Muscle of leg (tissue), 16 donors: ENCODE measurements around the gene PTP4A2. TPM values are rescaled to one million over a fixed set of nuclear protein-coding genes. Genes with fewer than 3 reads are reported as not detected.

ENCODE experiments used
- DNase-seq: peaks from one replicate; pipeline ENCODE4 v3.0.0; 2013
- H3K27ac ChIP-seq: one replicate; pipeline ENCODE4 v1.5.1; 2013; ENCODE audit warnings: mild to moderate bottlenecking, low read length, control low read depth
- H3K27me3 ChIP-seq: one replicate; pipeline ENCODE4 v1.6.1; 2013; ENCODE audit warnings: low read length; ENCODE audit not compliant: control insufficient read depth, insufficient read depth
- H3K36me3 ChIP-seq: one replicate; pipeline ENCODE4 v1.6.1; 2013; ENCODE audit warnings: low read length; ENCODE audit not compliant: control insufficient read depth, insufficient read depth
- H3K4me1 ChIP-seq: one replicate; pipeline ENCODE4 v1.6.1; 2013; ENCODE audit warnings: low read length; ENCODE audit not compliant: control insufficient read depth, insufficient read depth
- H3K4me3 ChIP-seq: one replicate; pipeline ENCODE4 v1.5.1; 2013; ENCODE audit warnings: low read length, control low read depth
- H3K9me3 ChIP-seq: replicated peaks from 2 replicates; pipeline ENCODE4 v1.6.1; 2013; ENCODE audit warnings: low read depth, low read length; ENCODE audit not compliant: control insufficient read depth
- WGBS: methylation state at CpG from one replicate; pipeline ENCODE4 v1.1.5; 2013; ENCODE audit warnings: missing lambda C conversion rate; ENCODE audit not compliant: insufficient coverage; 5-methylcytosine and 5-hydroxymethylcytosine counted together
- long read RNA-seq, 11 donors: transcript quantifications; one replicate each; lab custom pipeline, GENCODE V29; 2026
- polyA plus RNA-seq, 8 donors: library from polyadenylated mRNA; unstranded; fragments of 120-200 nt; gene quantifications; one replicate each; pipeline versions ENCODE4 v1.2.1 to v1.2.3, GENCODE V29; 2013; ENCODE audit warnings: inconsistent platforms in 1 of 8, low replicate concordance in 1 of 8; ENCODE audit not compliant: insufficient read length in 8 of 8, insufficient read depth in 1 of 8
- total RNA-seq: library from RNA; stranded (reverse); fragments of 120-200 nt; gene quantifications from one replicate; pipeline ENCODE4 v1.2.4, GENCODE V29; 2013

The PTP4A2 gene
- total RNA-seq (260 TPM), polyA plus RNA-seq (100 to 1,000 TPM; 147 to 234 (median 202) TPM)
- long read RNA-seq, donor 1, transcript PTP4A2-218 (5 exons, 3,353 nt): major isoform, 40 of 81 reads
- long read RNA-seq, donor 1, transcript PTP4A2-221 (6 exons, 3,921 nt): minor isoform, 10 of 81 reads
- long read RNA-seq, donor 1, partial matches to known transcripts: 25 of 81 reads
- long read RNA-seq, donor 1, other reads (novel, unspliced or antisense): 0 of 81 reads
- long read RNA-seq, donor 2, partial matches to known transcripts: 0 of 6 reads
- long read RNA-seq, donor 2, other reads (novel, unspliced or antisense): 0 of 6 reads
- long read RNA-seq, donor 3, transcript PTP4A2-218 (5 exons, 3,353 nt): major isoform, 89 of 157 reads
- long read RNA-seq, donor 3, transcript PTP4A2-221 (6 exons, 3,921 nt): minor isoform, 35 of 157 reads
- long read RNA-seq, donor 3, transcript PTP4A2-201 (4 exons, 1,032 nt): minor isoform, 8 of 157 reads
- long read RNA-seq, donor 3, partial matches to known transcripts: 24 of 157 reads
- long read RNA-seq, donor 3, other reads (novel, unspliced or antisense): 0 of 157 reads
- long read RNA-seq, donor 4, transcript PTP4A2-218 (5 exons, 3,353 nt): minor isoform, 6 of 43 reads
- long read RNA-seq, donor 4, transcript PTP4A2-221 (6 exons, 3,921 nt): major isoform, 21 of 43 reads
- long read RNA-seq, donor 4, partial matches to known transcripts: 14 of 43 reads
- long read RNA-seq, donor 4, other reads (novel, unspliced or antisense): 0 of 43 reads
- long read RNA-seq, donor 5, transcript PTP4A2-201 (4 exons, 1,032 nt): minor isoform, 16 of 337 reads
- long read RNA-seq, donor 5, transcript PTP4A2-218 (5 exons, 3,353 nt): major isoform, 147 of 337 reads
- long read RNA-seq, donor 5, transcript PTP4A2-221 (6 exons, 3,921 nt): minor isoform, 46 of 337 reads
- long read RNA-seq, donor 5, partial matches to known transcripts: 112 of 337 reads
- long read RNA-seq, donor 5, other reads (novel, unspliced or antisense): 6 of 337 reads
- long read RNA-seq, donor 6, transcript PTP4A2-218 (5 exons, 3,353 nt): major isoform, 42 of 119 reads
- long read RNA-seq, donor 6, transcript PTP4A2-221 (6 exons, 3,921 nt): minor isoform, 38 of 119 reads
- long read RNA-seq, donor 6, partial matches to known transcripts: 33 of 119 reads
- long read RNA-seq, donor 6, other reads (novel, unspliced or antisense): 0 of 119 reads
- long read RNA-seq, donor 7, transcript PTP4A2-218 (5 exons, 3,353 nt): major isoform, 64 of 152 reads
- long read RNA-seq, donor 7, transcript PTP4A2-201 (4 exons, 1,032 nt): minor isoform, 10 of 152 reads
- long read RNA-seq, donor 7, transcript PTP4A2-221 (6 exons, 3,921 nt): minor isoform, 29 of 152 reads
- long read RNA-seq, donor 7, transcript PTP4A2-205 (2 exons, 651 nt): minor isoform, 7 of 152 reads
- long read RNA-seq, donor 7, partial matches to known transcripts: 18 of 152 reads
- long read RNA-seq, donor 7, other reads (novel, unspliced or antisense): 18 of 152 reads
- long read RNA-seq, donor 8, transcript PTP4A2-221 (6 exons, 3,921 nt): minor isoform, 22 of 77 reads
- long read RNA-seq, donor 8, transcript PTP4A2-218 (5 exons, 3,353 nt): major isoform, 28 of 77 reads
- long read RNA-seq, donor 8, partial matches to known transcripts: 20 of 77 reads
- long read RNA-seq, donor 8, other reads (novel, unspliced or antisense): 0 of 77 reads
- long read RNA-seq, donor 9, transcript PTP4A2-218 (5 exons, 3,353 nt): major isoform, 67 of 184 reads
- long read RNA-seq, donor 9, transcript PTP4A2-205 (2 exons, 651 nt): minor isoform, 6 of 184 reads
- long read RNA-seq, donor 9, transcript PTP4A2-221 (6 exons, 3,921 nt): minor isoform, 23 of 184 reads
- long read RNA-seq, donor 9, partial matches to known transcripts: 78 of 184 reads
- long read RNA-seq, donor 9, other reads (novel, unspliced or antisense): 0 of 184 reads
- long read RNA-seq, donor 10, transcript PTP4A2-218 (5 exons, 3,353 nt): major isoform, 48 of 127 reads
- long read RNA-seq, donor 10, transcript PTP4A2-206 (2 exons, 1,551 nt): minor isoform, 5 of 127 reads
- long read RNA-seq, donor 10, transcript PTP4A2-221 (6 exons, 3,921 nt): minor isoform, 30 of 127 reads
- long read RNA-seq, donor 10, partial matches to known transcripts: 25 of 127 reads
- long read RNA-seq, donor 10, other reads (novel, unspliced or antisense): 12 of 127 reads
- long read RNA-seq, donor 11, transcript PTP4A2-221 (6 exons, 3,921 nt): minor isoform, 14 of 113 reads
- long read RNA-seq, donor 11, transcript PTP4A2-201 (4 exons, 1,032 nt): minor isoform, 6 of 113 reads
- long read RNA-seq, donor 11, transcript PTP4A2-218 (5 exons, 3,353 nt): major isoform, 43 of 113 reads
- long read RNA-seq, donor 11, partial matches to known transcripts: 47 of 113 reads
- long read RNA-seq, donor 11, other reads (novel, unspliced or antisense): 0 of 113 reads

- Histone ChIP-seq H3K9me3 (no peaks in the 10 kb centered on the region), H3K36me3 (no peaks in the 10 kb centered on the region), H3K4me3 (peak within 1 kb of the TSS; percentile 86), H3K4me1 (peaks cover 31% of the 10 kb centered on the region), H3K27me3 (no peaks in the 10 kb centered on the region), H3K27ac (peak within 1 kb of the TSS; percentile 97)
- under 1% methylated on average over 76 of the region's 82 CpGs for WGBS
- peak; percentile 97 for DNase-seq
These were observed at the start of gene PTP4A2 for GRCh38 chr1:31938184-31938975. TSS of gene PTP4A2 (minus strand) at chr1:31938368. CDS start at chr1:31919065, 19,303 bp downstream.

- 31% methylated on average over 7 of the region's 9 CpGs for WGBS
- Histone ChIP-seq H3K27me3 (no peaks in the 10 kb centered on the region), H3K9me3 (no peaks in the 10 kb centered on the region), H3K4me1 (peaks cover 17% of the 10 kb centered on the region), H3K4me3 (no peak overlapping the region), H3K36me3 (no peaks in the 10 kb centered on the region), H3K27ac (peak overlapping the region; percentile 13)
- no peak for DNase-seq
These were observed 49.0 kb upstream of the PTP4A2 start for GRCh38 chr1:31987135-31987619.

DNA sequence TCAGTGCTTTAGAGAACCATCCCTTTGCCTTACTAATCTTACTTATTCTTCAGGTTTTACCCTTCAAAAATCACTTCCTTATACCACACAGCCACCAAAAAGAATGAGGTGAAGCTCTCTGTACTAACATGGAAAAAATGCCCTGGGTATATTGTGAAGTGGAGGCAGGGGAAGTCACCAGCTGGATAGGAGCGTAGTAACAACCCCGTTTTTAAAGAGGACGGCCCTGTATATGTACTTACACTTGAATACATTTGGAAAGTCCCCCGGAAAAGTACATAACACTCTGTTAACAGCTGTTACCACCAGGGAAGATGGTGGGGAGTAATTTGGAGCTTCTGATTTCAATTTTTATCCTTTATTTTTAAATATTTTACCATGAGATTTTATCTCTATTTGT lies 47.3 kb upstream of the PTP4A2 start:
- DNase-seq: peak; percentile 44
- no CpG with 5 or more reads among the region's 4 CpGs for WGBS

DNA sequence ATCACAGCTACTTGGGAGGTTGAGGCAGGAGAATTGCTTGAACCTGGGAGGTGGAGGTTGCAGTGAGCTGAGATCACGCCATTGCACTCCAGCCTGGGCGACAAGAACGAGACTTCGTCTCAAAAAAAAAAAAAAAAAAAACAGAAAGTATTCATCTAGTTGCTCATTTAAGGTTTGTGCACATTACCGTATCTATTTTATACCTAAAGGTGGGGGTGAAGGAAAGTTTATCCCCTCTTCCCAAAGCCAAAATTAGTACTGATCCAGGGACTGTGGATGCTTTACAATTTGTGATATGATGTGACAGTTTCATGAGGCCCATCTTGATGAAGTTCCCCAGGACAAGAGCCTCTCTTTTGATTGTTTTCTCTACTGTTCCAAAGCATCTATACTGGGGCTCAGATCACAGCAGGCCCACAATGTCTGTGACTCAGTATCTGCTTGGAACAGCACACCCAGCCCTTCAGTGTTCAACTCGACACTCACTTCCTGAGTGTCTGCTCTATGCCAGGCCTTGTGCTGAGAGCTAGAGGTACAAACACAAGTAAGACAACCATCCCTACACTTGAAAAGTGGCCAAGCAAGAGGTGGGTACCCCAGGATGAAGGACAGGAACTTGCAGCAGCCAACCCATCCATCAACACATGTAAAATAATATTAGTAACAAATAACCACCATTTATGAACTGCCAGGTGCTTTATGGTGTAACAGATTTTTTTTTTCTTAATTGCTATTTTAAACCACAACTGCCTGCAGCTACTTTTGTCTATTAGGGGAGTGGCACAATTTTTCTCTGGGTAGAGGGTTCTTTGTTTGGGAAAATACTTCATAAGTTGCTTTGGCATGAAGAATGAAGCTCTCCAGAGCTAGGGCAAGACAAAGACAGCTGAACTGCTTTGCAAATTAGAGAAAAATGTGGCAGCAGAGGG lies 46.5 kb upstream of the PTP4A2 start:
- Histone ChIP-seq H3K9me3 (no peaks in the 10 kb centered on the region), H3K27me3 (no peaks in the 10 kb centered on the region), H3K27ac (peak overlapping the region; percentile 74), H3K36me3 (no peaks in the 10 kb centered on the region), H3K4me3 (no peak overlapping the region), H3K4me1 (peaks cover 20% of the 10 kb centered on the region)
- DNase-seq: no peak
- no CpG with 5 or more reads among the region's 6 CpGs for WGBS

More for the DNA sequence above, 47.3 kb upstream of the PTP4A2 start:
- H3K4me1 ChIP-seq: peaks cover 20% of the 10 kb centered on the region
- H3K9me3 ChIP-seq: no peaks in the 10 kb centered on the region
- H3K27ac ChIP-seq: peak overlapping the region; percentile 74
- H3K4me3 ChIP-seq: no peak overlapping the region
- no peaks in the 10 kb centered on the region for H3K36me3 ChIP-seq
- no peaks in the 10 kb centered on the region for H3K27me3 ChIP-seq

- Histone ChIP-seq H3K27me3 (no peaks in the 10 kb centered on the region), H3K4me1 (peaks cover 21% of the 10 kb centered on the region), H3K36me3 (no peaks in the 10 kb centered on the region), H3K9me3 (no peaks in the 10 kb centered on the region), H3K27ac (no peak overlapping the region), H3K4me3 (no peak overlapping the region)
- DNase-seq: peak; percentile 10
- WGBS: 29% methylated on average over 1 of the region's 3 CpGs
These were observed 43.8 kb upstream of the PTP4A2 start for GRCh38 chr1:31981972-31982371.

DNA sequence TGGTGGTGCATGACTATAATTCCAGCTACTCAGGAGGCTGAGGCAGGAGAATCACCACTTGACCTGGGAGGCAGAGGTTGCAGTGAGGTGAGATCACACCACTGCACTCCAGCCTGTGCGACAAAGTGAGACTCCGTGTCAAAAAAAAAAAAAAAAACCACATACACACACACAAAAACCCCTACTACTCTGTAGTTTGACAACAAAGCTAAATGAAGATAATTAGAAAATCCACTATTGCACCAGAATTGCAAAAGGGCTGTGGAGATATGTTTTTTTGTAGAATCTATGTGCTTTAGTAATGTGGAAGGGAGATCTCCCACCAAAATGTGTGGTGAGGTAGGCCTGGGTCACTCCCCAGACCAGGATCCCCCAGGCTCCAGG lies 43.3 kb upstream of the PTP4A2 start:
- H3K27ac ChIP-seq: no peak overlapping the region
- peaks cover 17% of the 10 kb centered on the region for H3K4me1 ChIP-seq
- H3K27me3 ChIP-seq: no peaks in the 10 kb centered on the region
- H3K36me3 ChIP-seq: no peaks in the 10 kb centered on the region
- DNase-seq: no peak
- WGBS: no CpG with 5 or more reads among the region's 2 CpGs
- H3K9me3 ChIP-seq: no peaks in the 10 kb centered on the region
- no peak overlapping the region for H3K4me3 ChIP-seq

DNA sequence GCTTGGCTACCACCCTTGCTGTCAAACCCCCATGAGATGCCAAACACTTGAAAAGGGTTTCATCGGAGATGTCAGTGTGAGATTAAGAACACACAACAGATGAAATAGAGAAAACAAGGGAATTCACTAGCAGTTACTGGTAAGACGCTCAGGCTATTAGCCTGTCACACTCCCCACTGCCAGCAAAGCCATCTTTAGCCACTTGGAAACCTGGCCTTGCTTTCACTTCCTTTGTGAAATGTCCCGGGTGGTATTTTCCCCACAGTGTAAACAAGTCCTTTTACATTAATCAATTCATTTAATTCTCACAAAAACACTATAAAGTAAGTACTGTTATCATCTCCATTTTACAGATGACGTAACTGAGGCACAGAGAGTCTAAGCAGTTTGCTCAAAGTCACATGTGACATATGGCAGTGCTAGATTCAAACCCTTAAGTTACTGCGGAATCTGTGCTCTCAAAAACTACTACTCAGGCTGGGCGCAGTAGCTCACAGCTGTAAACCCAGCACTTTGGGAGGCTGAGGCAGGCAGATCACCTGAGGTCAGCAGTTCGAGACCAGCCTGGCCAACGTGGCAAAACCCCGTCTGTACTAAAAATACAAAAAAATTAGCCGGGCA lies 42.8 kb upstream of the PTP4A2 start:
- Histone ChIP-seq H3K36me3 (no peaks in the 10 kb centered on the region), H3K27me3 (no peaks in the 10 kb centered on the region), H3K27ac (no peak overlapping the region), H3K4me1 (peaks cover 17% of the 10 kb centered on the region), H3K4me3 (no peak overlapping the region), H3K9me3 (no peaks in the 10 kb centered on the region)
- no peak for DNase-seq
- WGBS: 82% methylated on average over 9 of the region's 10 CpGs
